Measurements from ENCODE around the gene ACTR3C. TPM values are rescaled to one million over a fixed set of nuclear protein-coding genes. Genes with fewer than 3 reads are reported as not detected.

Gene ACTR3C
- total RNA-seq, result 9.3 TPM

DNA sequence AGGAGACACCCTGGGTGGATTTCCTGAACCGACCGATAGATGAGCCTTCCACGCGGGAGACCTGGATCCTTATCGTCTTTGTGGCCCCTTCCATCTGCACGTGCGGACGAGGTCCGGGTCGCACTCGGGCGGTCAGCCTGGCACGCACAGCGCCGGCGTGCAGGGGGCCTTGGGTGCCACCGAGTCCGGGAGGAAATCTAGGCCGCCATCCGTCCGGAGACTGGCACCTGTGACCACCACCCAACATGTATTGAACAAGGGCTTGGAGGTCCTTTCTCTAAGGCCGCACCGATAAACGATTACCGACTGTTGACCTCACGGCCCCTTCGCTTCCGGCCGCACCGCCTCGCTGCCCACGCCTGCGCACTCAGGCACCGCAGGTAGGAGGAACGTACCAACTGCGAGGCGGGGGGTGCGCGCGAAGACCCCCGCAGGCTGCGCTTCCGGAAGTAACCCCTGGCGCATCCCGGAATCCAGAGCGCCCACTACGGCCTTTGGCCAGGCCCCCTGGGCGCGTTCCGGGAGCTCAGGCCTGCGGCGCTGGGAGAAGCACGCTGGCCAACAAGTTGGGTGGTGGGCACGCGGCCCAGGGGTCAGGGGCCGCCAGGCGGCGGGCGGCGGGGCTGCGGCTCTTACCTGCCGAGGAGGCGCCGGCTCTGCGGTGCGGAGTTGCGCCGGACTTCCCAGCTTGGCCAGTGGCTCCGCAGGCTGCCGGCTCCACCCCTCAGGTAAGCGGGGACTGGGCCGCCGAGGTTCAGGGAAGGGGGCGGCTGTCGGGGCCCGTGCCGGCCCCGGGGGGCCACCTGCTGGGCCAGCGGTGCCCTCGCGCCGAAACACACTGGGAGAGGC lies at the start of gene ACTR3C, which contains the start of gene LRRC61:
Gene ACTR3C, minus strand, starts transcription at position 713 of the 849 bp plus-strand sequence. CDS start 28,249 bp downstream, outside the sequence.
Gene LRRC61, plus strand, starts transcription at position 523 of the 849 bp plus-strand sequence. CDS start 13,507 bp downstream, outside the sequence.
- Histone ChIP-seq H3K27me3 (ENCODE audit: insufficient read depth, low read length) (no peaks in the 10 kb centered on the region), H3K9me3 (ENCODE audit: low read depth, low read length) (no peaks in the 10 kb centered on the region), H3K4me1 (ENCODE audit: insufficient read depth, low read length) (peaks cover 38% of the 10 kb centered on the region), H3K4me3 (ENCODE audit: low read length) (peak within 1 kb of the TSS; percentile 79)

GRCh38 chr7:150372271-150373048 lies 49.1 kb upstream of the ACTR3C start:
- H3K4me3 ChIP-seq (ENCODE audit: low read length), result no peak overlapping the region
- H3K9me3 ChIP-seq (ENCODE audit: low read depth, low read length), result no peaks in the 10 kb centered on the region
- no peaks in the 10 kb centered on the region for H3K27me3 ChIP-seq (ENCODE audit: insufficient read depth, low read length)
- H3K4me1 ChIP-seq (ENCODE audit: insufficient read depth, low read length), result peaks cover 41% of the 10 kb centered on the region

GRCh38 chr7:150371996-150372270 lies 48.6 kb upstream of the ACTR3C start:
- H3K27me3 ChIP-seq (ENCODE audit: insufficient read depth, low read length), result no peaks in the 10 kb centered on the region
- H3K9me3 ChIP-seq (ENCODE audit: low read depth, low read length), result no peaks in the 10 kb centered on the region
- H3K4me1 ChIP-seq (ENCODE audit: insufficient read depth, low read length), result peaks cover 39% of the 10 kb centered on the region
- H3K4me3 ChIP-seq (ENCODE audit: low read length), result no peak overlapping the region

DNA sequence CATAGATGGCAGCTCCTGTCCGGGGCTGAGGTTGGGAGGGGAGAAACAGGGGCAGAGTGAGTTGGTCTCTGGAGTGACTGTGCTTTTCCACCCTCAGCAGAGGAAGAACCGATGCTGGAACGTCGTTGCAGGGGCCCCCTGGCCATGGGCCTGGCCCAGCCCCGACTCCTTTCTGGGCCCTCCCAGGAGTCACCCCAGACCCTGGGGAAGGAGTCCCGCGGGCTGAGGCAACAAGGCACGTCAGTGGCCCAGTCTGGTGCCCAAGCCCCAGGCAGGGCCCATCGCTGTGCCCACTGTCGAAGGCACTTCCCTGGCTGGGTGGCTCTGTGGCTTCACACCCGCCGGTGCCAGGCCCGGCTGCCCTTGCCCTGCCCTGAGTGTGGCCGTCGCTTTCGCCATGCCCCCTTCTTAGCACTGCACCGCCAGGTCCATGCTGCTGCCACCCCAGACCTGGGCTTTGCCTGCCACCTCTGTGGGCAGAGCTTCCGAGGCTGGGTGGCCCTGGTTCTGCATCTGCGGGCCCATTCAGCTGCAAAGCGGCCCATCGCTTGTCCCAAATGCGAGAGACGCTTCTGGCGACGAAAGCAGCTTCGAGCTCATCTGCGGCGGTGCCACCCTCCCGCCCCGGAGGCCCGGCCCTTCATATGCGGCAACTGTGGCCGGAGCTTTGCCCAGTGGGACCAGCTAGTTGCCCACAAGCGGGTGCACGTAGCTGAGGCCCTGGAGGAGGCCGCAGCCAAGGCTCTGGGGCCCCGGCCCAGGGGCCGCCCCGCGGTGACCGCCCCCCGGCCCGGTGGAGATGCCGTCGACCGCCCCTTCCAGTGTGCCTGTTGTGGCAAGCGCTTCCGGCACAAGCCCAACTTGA lies 48.0 kb upstream of the ACTR3C start:
- Histone ChIP-seq H3K9me3 (ENCODE audit: low read depth, low read length) (no peaks in the 10 kb centered on the region), H3K4me3 (ENCODE audit: low read length) (no peak overlapping the region), H3K4me1 (ENCODE audit: insufficient read depth, low read length) (peaks cover 41% of the 10 kb centered on the region), H3K27me3 (ENCODE audit: insufficient read depth, low read length) (no peaks in the 10 kb centered on the region)

DNA sequence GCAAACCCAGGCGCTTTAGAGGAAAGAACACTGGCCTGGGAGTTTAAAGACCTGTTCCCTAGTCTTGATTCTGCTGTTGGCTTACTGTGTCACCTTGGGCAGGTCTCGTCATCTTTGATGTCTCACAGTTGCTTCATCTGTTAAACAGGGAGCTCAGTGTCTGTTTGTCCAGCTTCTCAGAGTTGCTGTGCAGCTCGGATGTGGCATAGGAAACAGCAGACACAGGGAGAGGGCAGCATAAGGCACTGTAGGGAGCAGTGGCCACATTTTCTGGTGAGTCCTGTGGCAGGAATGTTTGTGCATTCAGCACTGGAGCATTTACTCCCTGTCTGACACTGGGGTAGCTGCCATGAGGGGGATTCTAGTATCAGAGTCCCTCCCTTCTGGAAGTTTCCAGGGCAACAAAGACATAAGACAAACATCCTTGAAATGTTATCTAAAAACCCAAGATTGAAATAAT lies 47.3 kb upstream of the ACTR3C start:
- no peak overlapping the region for H3K4me3 ChIP-seq (ENCODE audit: low read length)
- no peaks in the 10 kb centered on the region for H3K9me3 ChIP-seq (ENCODE audit: low read depth, low read length)
- peaks cover 46% of the 10 kb centered on the region for H3K4me1 ChIP-seq (ENCODE audit: insufficient read depth, low read length)
- H3K27me3 ChIP-seq (ENCODE audit: insufficient read depth, low read length), result no peaks in the 10 kb centered on the region

DNA sequence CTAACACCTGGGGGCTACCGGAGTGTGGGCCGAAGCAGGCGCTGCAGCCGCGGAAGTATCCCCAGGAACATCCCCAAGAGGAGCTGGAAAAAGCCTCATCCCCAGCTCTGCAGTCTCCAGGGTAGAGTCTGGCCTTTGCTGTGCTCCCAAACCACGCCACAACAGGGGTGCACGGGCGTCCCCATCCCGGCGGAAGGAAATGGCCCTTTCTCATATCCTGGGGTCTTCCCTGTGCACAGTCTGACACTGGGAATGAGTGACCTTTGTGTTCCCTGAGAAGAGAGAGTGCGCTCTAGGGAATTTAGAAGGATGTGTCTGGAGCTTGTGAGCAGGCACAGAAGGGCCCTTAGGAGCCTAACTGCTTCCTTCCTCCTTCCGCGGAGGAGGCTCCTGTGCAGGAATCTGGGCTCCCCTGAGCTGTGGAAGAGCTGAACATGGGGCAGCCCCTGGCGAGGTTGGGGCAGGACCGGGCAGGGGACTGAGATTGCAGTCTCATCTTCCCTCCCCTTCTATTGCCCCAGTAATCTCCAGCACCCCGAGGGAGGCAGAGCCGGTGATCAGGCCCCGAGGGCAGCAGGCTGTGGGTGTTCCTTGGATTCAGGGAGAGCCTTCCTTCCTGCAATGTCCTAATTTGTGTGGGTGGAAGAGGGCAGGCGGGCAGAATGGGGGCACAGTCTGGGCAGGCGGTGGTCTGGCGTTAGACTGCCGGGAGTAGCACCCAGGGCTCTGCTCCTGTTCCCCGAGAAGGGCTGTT lies 46.6 kb upstream of the ACTR3C start:
- Histone ChIP-seq H3K9me3 (ENCODE audit: low read depth, low read length) (no peaks in the 10 kb centered on the region), H3K27me3 (ENCODE audit: insufficient read depth, low read length) (no peaks in the 10 kb centered on the region), H3K4me3 (ENCODE audit: low read length) (peak overlapping the region; percentile 89), H3K4me1 (ENCODE audit: insufficient read depth, low read length) (peaks cover 53% of the 10 kb centered on the region)

DNA sequence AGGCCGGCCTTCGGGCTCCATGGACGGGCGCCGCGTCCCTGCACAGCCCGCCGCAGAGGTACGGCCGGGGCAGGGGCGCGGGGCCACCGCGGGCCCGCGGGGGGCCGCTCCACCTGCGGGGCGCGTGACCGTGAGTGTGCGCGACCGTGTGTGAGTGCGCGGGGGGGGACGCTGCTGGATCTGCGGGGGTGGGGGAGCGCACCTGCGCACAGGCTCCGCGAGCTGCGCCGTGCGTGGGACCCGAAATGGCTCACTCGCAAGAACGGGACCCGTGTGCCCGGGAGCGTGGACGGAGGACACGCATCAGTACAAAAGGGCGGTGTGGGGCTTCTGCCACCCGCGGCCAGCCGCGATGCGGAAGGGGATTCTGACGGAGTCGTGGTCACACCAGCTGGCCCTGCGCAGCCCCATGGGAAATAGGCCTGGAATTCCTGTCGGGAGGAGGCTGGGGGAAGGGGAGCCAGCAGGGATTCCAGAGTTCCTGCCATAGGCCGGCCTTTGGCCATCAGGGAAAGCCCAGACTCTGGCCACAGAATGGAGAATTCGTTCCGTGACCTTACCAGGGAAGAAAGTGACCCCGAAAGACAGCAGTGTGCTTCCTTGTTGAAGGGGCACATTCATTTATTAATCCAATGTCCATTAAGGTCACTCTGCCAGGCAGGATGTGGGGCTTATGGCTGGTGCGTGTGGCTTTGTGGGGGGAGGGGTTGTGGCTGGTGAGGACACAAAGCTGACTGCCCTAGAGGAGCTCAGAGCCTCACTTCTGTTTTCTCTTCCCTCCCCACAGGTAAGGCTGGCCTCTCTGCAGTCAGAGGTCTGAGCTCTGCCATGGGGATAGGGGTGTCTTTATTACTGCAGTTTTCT lies 45.8 kb upstream of the ACTR3C start:
- Histone ChIP-seq H3K4me1 (ENCODE audit: insufficient read depth, low read length) (peaks cover 59% of the 10 kb centered on the region), H3K9me3 (ENCODE audit: low read depth, low read length) (no peaks in the 10 kb centered on the region), H3K27me3 (ENCODE audit: insufficient read depth, low read length) (no peaks in the 10 kb centered on the region), H3K4me3 (ENCODE audit: low read length) (peak overlapping the region; percentile 89)

GRCh38 chr7:150368096-150368883 lies 44.9 kb upstream of the ACTR3C start, which contains the start of gene REPIN1:
REPIN1 (plus strand) TSS chr7:150368822; CDS start chr7:150369712, 890 bp downstream.
- no peaks in the 10 kb centered on the region for H3K9me3 ChIP-seq (ENCODE audit: low read depth, low read length)
- H3K27me3 ChIP-seq (ENCODE audit: insufficient read depth, low read length), result no peaks in the 10 kb centered on the region
- H3K4me1 ChIP-seq (ENCODE audit: insufficient read depth, low read length), result peaks cover 67% of the 10 kb centered on the region
- peak within 1 kb of the TSS; percentile 89 for H3K4me3 ChIP-seq (ENCODE audit: low read length)

DNA sequence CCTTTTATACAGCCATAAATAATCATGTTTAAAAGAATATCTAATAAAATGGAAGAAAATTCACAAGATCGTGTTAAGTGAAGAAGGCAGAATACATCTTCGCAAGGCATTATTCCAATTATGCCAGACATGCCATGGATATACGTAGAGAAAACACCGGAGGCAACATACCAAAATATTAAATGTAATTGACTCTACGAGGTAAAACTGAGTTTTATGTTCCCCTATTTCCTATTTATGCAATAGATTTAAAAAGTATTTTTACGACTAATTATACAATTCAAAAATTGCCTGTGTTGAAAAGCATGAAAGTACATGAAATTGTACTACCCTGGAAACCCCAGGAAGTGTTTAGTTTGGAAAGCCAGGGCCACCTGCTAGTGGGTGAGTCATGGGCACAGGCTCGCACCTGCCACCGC lies 44.3 kb upstream of the ACTR3C start:
- H3K9me3 ChIP-seq (ENCODE audit: low read depth, low read length), result no peaks in the 10 kb centered on the region
- peak overlapping the region; percentile 89 for H3K4me3 ChIP-seq (ENCODE audit: low read length)
- no peaks in the 10 kb centered on the region for H3K27me3 ChIP-seq (ENCODE audit: insufficient read depth, low read length)
- H3K4me1 ChIP-seq (ENCODE audit: insufficient read depth, low read length), result peaks cover 68% of the 10 kb centered on the region

DNA sequence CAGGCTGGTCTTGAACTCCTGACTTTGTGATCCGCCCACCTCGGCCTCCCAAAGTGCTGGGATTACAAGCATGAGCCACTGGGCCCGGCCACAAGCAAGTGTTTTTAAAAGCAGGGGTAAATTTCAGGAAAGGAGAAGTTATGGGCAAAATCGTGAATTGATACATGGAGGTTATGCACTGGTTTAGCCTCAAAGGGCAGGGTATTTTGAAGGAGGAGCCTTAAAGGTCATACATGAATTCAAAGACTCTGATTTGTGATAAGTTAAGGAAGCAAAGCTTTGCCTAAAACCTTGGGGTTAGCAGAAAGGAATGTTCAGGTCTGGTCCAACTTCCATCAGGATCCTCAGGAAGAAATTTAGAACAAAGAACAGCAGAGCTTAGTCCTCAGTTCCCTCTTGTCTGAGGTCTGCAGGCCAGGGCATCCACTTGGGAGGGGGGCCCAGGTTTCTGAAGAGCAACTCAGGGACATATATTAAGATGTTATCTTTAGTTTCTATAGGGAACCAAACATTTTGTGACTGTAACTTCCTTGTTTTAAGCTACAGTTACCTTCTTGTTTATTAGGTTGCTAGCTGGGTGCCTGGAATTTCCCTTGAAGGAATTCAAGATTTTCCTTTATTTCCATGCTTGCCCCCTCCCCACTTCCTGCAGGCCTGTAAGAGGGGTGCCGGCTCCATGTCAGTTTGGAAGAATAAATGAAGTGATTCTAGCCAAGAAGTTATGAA lies 42.5 kb upstream of the ACTR3C start:
- Histone ChIP-seq H3K27me3 (ENCODE audit: insufficient read depth, low read length) (no peaks in the 10 kb centered on the region), H3K9me3 (ENCODE audit: low read depth, low read length) (no peaks in the 10 kb centered on the region), H3K4me1 (ENCODE audit: insufficient read depth, low read length) (peaks cover 68% of the 10 kb centered on the region), H3K4me3 (ENCODE audit: low read length) (no peak overlapping the region)

DNA sequence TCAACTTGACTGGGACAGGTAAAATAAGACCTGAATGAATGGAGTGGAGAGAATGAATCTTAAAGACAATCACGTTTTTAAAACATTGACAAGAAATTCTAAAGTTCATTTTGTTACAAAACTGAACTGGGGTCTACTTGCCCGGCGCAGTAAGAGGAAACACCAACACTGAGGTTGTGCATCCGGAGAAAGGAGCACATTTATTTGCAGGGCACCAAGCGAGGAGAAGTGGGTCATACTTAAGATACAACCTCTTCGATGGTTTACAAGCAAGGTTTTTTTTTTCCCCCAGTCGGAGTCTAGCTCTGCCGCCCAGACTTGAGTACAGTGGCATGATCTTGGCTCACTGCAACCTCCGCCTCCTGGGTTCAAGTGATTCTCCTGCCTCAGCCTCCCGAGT lies 41.8 kb upstream of the ACTR3C start:
- H3K27me3 ChIP-seq (ENCODE audit: insufficient read depth, low read length), result no peaks in the 10 kb centered on the region
- H3K4me3 ChIP-seq (ENCODE audit: low read length), result no peak overlapping the region
- H3K4me1 ChIP-seq (ENCODE audit: insufficient read depth, low read length), result peaks cover 61% of the 10 kb centered on the region
- H3K9me3 ChIP-seq (ENCODE audit: low read depth, low read length), result no peaks in the 10 kb centered on the region

- H3K4me1 ChIP-seq (ENCODE audit: insufficient read depth, low read length), result peaks cover 49% of the 10 kb centered on the region
Observed at GRCh38 chr7:150363872-150364271, 40.5 kb upstream of the ACTR3C start.

More at GRCh38 chr7:150363872-150364271, 40.5 kb upstream of the ACTR3C start:
- Histone ChIP-seq H3K9me3 (ENCODE audit: low read depth, low read length) (no peaks in the 10 kb centered on the region), H3K27me3 (ENCODE audit: insufficient read depth, low read length) (no peaks in the 10 kb centered on the region), H3K4me3 (ENCODE audit: low read length) (no peak overlapping the region)

Measured in mononuclear cell (primary cell).